Type B pancreatic cell (in vitro differentiated cells): ENCODE data around the gene FNBP1L. TPM values are rescaled to one million over a fixed set of nuclear protein-coding genes. Genes with fewer than 3 reads are reported as not detected.
A peak's percentile ranks its signal among the peaks of the same experiment; 100 is the strongest.
"Not testable (repeated sequence)": the region's sequence is repeated elsewhere in the genome, so short reads cannot be mapped to it uniquely, and the experiment has no call there.

Source experiments
- DNase-seq: peaks from one replicate; pipeline ENCODE4 v3.0.0; 2021; ENCODE audit warnings: mixed read lengths; ENCODE audit not compliant: unreplicated experiment; ENCODE audit errors: extremely low spot score
- H3K27ac Mint-ChIP-seq: 2 replicates; pipeline ENCODE4 v1.8.0; 2021; ENCODE audit warnings: mild to moderate bottlenecking, mixed read lengths
- H3K27me3 Mint-ChIP-seq: 2 replicates; pipeline ENCODE4 v1.8.0; 2021; ENCODE audit warnings: mixed read lengths
- H3K36me3 Mint-ChIP-seq: 2 replicates; pipeline ENCODE4 v1.8.0; 2021; ENCODE audit warnings: mixed read lengths
- H3K4me1 Mint-ChIP-seq: one replicate; pipeline ENCODE4 v1.8.0; 2021; ENCODE audit warnings: mixed read lengths; ENCODE audit not compliant: unreplicated experiment
- H3K4me3 Mint-ChIP-seq: 2 replicates; pipeline ENCODE4 v1.8.0; 2021; ENCODE audit warnings: mild to moderate bottlenecking, mixed read lengths
- H3K9me3 Mint-ChIP-seq: 2 replicates; pipeline ENCODE4 v1.8.0; 2021; ENCODE audit warnings: mixed read lengths
- total RNA-seq: library from RNA; stranded (reverse); gene quantifications from 2 replicates; pipeline ENCODE4 v1.2.1, GENCODE V29; 2021; ENCODE audit warnings: low replicate concordance
- TF ChIP-seq, protein P1 (sequence below): fragments of 200-600 bp; sonication (generic); conservative IDR thresholded peaks from 2 replicates; pipeline ENCODE4 v1.5.0; 2021; ENCODE audit warnings: antibody characterized with exemption, mild to moderate bottlenecking

FNBP1L gene
- total RNA-seq, 1 donor from 2014 or later = 74.7 TPM

GRCh38 chr1:93463960-93464359, 16.0 kb downstream of the FNBP1L start:
- no peak overlapping the region for H3K27ac Mint-ChIP-seq
- peaks cover 31% of the 10 kb centered on the region for H3K9me3 Mint-ChIP-seq

GRCh38 chr1:93465371-93466082, 17.6 kb downstream of the FNBP1L start:
- peaks cover 63% of the 10 kb centered on the region for H3K36me3 Mint-ChIP-seq
- H3K9me3 Mint-ChIP-seq = peaks cover 25% of the 10 kb centered on the region
- DNase-seq, H3K27me3 Mint-ChIP-seq: not testable (repeated sequence)
- H3K4me1 Mint-ChIP-seq = peaks cover 17% of the 10 kb centered on the region
- peak overlapping the region; percentile 35 for H3K4me3 Mint-ChIP-seq
- H3K27ac Mint-ChIP-seq = peak overlapping the region; percentile 65

More at GRCh38 chr1:93463960-93464359, 16.0 kb downstream of the FNBP1L start:
- Mint-ChIP-seq H3K4me3 (no peak overlapping the region), H3K36me3 (peaks cover 64% of the 10 kb centered on the region), H3K4me1 (peaks cover 13% of the 10 kb centered on the region), H3K27me3 (no peaks in the 10 kb centered on the region)
- DNase-seq = no peak
- TF ChIP-seq, protein P1, sequence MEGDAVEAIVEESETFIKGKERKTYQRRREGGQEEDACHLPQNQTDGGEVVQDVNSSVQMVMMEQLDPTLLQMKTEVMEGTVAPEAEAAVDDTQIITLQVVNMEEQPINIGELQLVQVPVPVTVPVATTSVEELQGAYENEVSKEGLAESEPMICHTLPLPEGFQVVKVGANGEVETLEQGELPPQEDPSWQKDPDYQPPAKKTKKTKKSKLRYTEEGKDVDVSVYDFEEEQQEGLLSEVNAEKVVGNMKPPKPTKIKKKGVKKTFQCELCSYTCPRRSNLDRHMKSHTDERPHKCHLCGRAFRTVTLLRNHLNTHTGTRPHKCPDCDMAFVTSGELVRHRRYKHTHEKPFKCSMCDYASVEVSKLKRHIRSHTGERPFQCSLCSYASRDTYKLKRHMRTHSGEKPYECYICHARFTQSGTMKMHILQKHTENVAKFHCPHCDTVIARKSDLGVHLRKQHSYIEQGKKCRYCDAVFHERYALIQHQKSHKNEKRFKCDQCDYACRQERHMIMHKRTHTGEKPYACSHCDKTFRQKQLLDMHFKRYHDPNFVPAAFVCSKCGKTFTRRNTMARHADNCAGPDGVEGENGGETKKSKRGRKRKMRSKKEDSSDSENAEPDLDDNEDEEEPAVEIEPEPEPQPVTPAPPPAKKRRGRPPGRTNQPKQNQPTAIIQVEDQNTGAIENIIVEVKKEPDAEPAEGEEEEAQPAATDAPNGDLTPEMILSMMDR = no peak

DNA sequence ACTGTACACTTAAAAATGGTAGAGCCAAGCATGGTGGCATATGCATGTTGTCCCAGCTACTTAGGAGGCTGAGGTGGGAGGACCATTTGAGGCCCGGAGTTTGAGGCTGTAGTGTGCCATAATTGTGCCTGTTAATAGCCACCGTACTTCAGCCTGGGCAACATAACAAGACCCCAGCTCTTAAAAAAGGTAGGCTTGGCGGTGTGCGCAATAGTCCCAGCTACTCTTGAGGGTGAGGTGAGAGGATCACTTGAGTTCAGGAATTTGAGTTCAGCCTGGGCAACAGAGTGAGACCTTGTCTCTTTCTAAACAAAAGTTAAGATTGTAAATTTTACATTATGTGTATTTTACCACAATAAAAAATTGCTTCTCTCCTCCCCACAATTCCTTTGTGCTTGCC, 19.7 kb downstream of the FNBP1L start:
- Mint-ChIP-seq H3K4me1 (peaks cover 17% of the 10 kb centered on the region), H3K4me3 (no peak overlapping the region), H3K9me3 (peaks cover 20% of the 10 kb centered on the region), H3K27ac (peak overlapping the region; percentile 6), H3K27me3 (no peaks in the 10 kb centered on the region), H3K36me3 (peaks cover 54% of the 10 kb centered on the region)
- TF ChIP-seq, protein P1 = no peak
- DNase-seq = no peak

- TF ChIP-seq, protein P1 = no peak
- H3K4me1 Mint-ChIP-seq = peaks cover 21% of the 10 kb centered on the region
- peaks cover 20% of the 10 kb centered on the region for H3K9me3 Mint-ChIP-seq
- peaks cover 49% of the 10 kb centered on the region for H3K36me3 Mint-ChIP-seq
- no peaks in the 10 kb centered on the region for H3K27me3 Mint-ChIP-seq
- no peak for DNase-seq
- no peak overlapping the region for H3K4me3 Mint-ChIP-seq
- H3K27ac Mint-ChIP-seq = no peak overlapping the region
Measured at GRCh38 chr1:93468662-93469061, 20.7 kb downstream of the FNBP1L start.

- Mint-ChIP-seq H3K4me1 (peaks cover 21% of the 10 kb centered on the region), H3K9me3 (peaks cover 20% of the 10 kb centered on the region), H3K36me3 (peaks cover 52% of the 10 kb centered on the region)
- not testable (repeated sequence) for H3K4me3 Mint-ChIP-seq, H3K27me3 Mint-ChIP-seq, H3K27ac Mint-ChIP-seq, DNase-seq
Measured at GRCh38 chr1:93469223-93469622, 21.3 kb downstream of the FNBP1L start.

GRCh38 chr1:93471284-93471683, 23.4 kb downstream of the FNBP1L start:
- Mint-ChIP-seq H3K4me3 (no peak overlapping the region), H3K36me3 (peaks cover 39% of the 10 kb centered on the region), H3K27ac (no peak overlapping the region), H3K9me3 (peaks cover 12% of the 10 kb centered on the region), H3K27me3 (no peaks in the 10 kb centered on the region), H3K4me1 (peaks cover 21% of the 10 kb centered on the region)
- no peak for DNase-seq
- TF ChIP-seq, protein P1 = no peak
